ENCODE data around the gene TTLL4. TPM values are rescaled to one million over a fixed set of nuclear protein-coding genes. Genes with fewer than 3 reads are reported as not detected.
A peak's percentile ranks its signal among the peaks of the same experiment; 100 is the strongest.

The TTLL4 gene
- total and polyA plus RNA-seq, 12 donors, result 10.6 to 65.4 (median 24.5) TPM

DNA sequence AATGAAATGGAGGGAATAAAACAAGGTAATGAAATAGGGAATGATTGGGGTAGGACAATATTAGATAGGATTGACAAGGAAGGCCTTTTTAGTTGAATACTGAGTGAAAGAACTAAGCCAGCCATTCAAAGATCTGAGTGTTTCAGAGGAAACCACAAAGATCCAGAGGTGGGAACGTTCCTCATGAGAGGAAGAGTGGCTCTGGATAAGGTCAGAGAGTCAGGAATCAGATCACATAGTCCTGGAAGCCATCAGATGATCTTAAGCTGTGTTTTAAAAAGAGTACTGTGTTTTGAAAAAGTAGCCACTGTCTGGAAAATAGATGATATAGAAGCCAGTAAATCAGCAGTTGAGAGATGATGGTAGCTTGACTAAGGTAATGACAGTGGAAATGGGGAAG is 11.8 kb downstream of the TTLL4 start:
- Histone ChIP-seq H3K9me3 (replicated peaks in 1 of 3) (peaks cover 0 to 15% (median 2%) of the 10 kb centered on the region in 3 donors), H3K27me3 (no peaks in the 10 kb centered on the region), H3K27ac (peak overlapping the region in 3 of 5 donors; percentile 32 to 42 (median 33)), H3K4me3 (no peak overlapping the region), H3K4me1 (replicated peaks in 1 of 2) (peaks cover 4 to 29% of the 10 kb centered on the region in 2 donors), H3K36me3 (replicated peaks in 1 of 2) (no peaks in the 10 kb centered on the region)
- WGBS, 4 donors, result 40 to 67% (median 54%) methylated on average over 1 of the region's 1 CpG
- no peak for DNase-seq
- intact Hi-C loops (cut with DNase I), result no loop called here
- TF ChIP-seq, protein P1, sequence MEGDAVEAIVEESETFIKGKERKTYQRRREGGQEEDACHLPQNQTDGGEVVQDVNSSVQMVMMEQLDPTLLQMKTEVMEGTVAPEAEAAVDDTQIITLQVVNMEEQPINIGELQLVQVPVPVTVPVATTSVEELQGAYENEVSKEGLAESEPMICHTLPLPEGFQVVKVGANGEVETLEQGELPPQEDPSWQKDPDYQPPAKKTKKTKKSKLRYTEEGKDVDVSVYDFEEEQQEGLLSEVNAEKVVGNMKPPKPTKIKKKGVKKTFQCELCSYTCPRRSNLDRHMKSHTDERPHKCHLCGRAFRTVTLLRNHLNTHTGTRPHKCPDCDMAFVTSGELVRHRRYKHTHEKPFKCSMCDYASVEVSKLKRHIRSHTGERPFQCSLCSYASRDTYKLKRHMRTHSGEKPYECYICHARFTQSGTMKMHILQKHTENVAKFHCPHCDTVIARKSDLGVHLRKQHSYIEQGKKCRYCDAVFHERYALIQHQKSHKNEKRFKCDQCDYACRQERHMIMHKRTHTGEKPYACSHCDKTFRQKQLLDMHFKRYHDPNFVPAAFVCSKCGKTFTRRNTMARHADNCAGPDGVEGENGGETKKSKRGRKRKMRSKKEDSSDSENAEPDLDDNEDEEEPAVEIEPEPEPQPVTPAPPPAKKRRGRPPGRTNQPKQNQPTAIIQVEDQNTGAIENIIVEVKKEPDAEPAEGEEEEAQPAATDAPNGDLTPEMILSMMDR (IDR thresholded peaks at IDR 0.05), result no peak
- no peak for TF ChIP-seq POLR2A (IDR thresholded peaks at IDR 0.05)

- DNase-seq, result no peak
- H3K4me3 ChIP-seq, result no peak overlapping the region
- TF ChIP-seq, protein P1 (IDR thresholded peaks at IDR 0.05), result no peak
- TF ChIP-seq POLR2A (IDR thresholded peaks at IDR 0.05), result no peak
- H3K9me3 ChIP-seq (replicated peaks in 1 of 3), result peaks cover 0 to 18% (median 3%) of the 10 kb centered on the region in 3 donors
- WGBS, 4 donors, result 39 to 59% (median 47%) methylated on average over 1 of the region's 1 CpG
- intact Hi-C loops (cut with DNase I), result no loop called here
- H3K36me3 ChIP-seq (replicated peaks in 1 of 2), result no peaks in the 10 kb centered on the region
- no peaks in the 10 kb centered on the region for H3K27me3 ChIP-seq
- H3K4me1 ChIP-seq (replicated peaks in 1 of 2), result peaks cover 4 to 22% of the 10 kb centered on the region in 2 donors
- peak overlapping the region in 3 of 5 donors; percentile 32 to 42 (median 33) for H3K27ac ChIP-seq
These were observed 12.5 kb downstream of the TTLL4 start for GRCh38 chr2:218722876-218723785.

- Histone ChIP-seq H3K4me1 (replicated peaks in 1 of 2) (peaks cover 8 to 28% of the 10 kb centered on the region in 2 donors), H3K4me3 (no peak overlapping the region), H3K27me3 (no peaks in the 10 kb centered on the region), H3K9me3 (replicated peaks in 1 of 3) (peaks cover 0 to 18% (median 3%) of the 10 kb centered on the region in 3 donors), H3K36me3 (replicated peaks in 1 of 2) (no peaks in the 10 kb centered on the region), H3K27ac (no peak overlapping the region)
- WGBS, 4 donors, result 94 to 97% (median 96%) methylated on average over 6 of the region's 6 CpGs
- no peak for TF ChIP-seq POLR2A (IDR thresholded peaks at IDR 0.05)
- TF ChIP-seq, protein P1 (IDR thresholded peaks at IDR 0.05), result no peak
- DNase-seq, result no peak
- intact Hi-C loops (cut with DNase I), result no loop called here
These were observed 15.5 kb downstream of the TTLL4 start for GRCh38 chr2:218726004-218726574.

- Histone ChIP-seq H3K9me3 (replicated peaks in 1 of 3) (peaks cover 0 to 18% (median 3%) of the 10 kb centered on the region in 3 donors), H3K4me3 (no peak overlapping the region), H3K27ac (no peak overlapping the region), H3K36me3 (replicated peaks in 1 of 2) (no peaks in the 10 kb centered on the region), H3K27me3 (no peaks in the 10 kb centered on the region), H3K4me1 (replicated peaks in 1 of 2) (peaks cover 21 to 36% of the 10 kb centered on the region in 2 donors)
- no peak for DNase-seq
- TF ChIP-seq POLR2A (IDR thresholded peaks at IDR 0.05), result no peak
- TF ChIP-seq, protein P1 (IDR thresholded peaks at IDR 0.05), result peak in 5 of 6 experiments; percentile 22 to 54 (median 32)
- intact Hi-C loops (cut with DNase I), result no loop called here
- WGBS, 4 donors, result 90 to 94% (median 92%) methylated on average over 6 of the region's 6 CpGs
These were observed 17.0 kb downstream of the TTLL4 start for GRCh38 chr2:218727502-218728165.
